GM21723 (cell line): ENCODE data around the gene ADPRH.
"Not testable (repeated sequence)": the region's sequence is repeated elsewhere in the genome, so short reads cannot be mapped to it uniquely, and the experiment has no call there.

Experiments used
- ATAC-seq: cut with Tn5 transposase; IDR thresholded peaks from one replicate; pipeline ENCODE4 v1.9.1; 2021; ENCODE audit warnings: mild to moderate bottlenecking, moderate library complexity; ENCODE audit not compliant: unreplicated experiment

ADPRH gene

GRCh38 chr3:119594929-119595328 lies 15.6 kb downstream of the ADPRH start:
- not testable (repeated sequence) for ATAC-seq

GRCh38 chr3:119595639-119596334 lies 16.5 kb downstream of the ADPRH start:
- no peak for ATAC-seq

GRCh38 chr3:119596398-119596797 lies 17.1 kb downstream of the ADPRH start:
- no peak for ATAC-seq

- ATAC-seq: no peak
Observed at GRCh38 chr3:119597548-119598288, 18.4 kb downstream of the ADPRH start, which contains the start of gene PLA1A. Gene PLA1A (plus strand): TSS chr3:119597885. CDS start chr3:119597914, 29 bp downstream.

- ATAC-seq: peak; percentile 46
Observed at GRCh38 chr3:119598410-119599098, 19.3 kb downstream of the ADPRH start.

- no peak for ATAC-seq
Observed at GRCh38 chr3:119599558-119600174, 20.4 kb downstream of the ADPRH start.

- ATAC-seq: peak; percentile 67
Observed at GRCh38 chr3:119600732-119601131, 21.4 kb downstream of the ADPRH start.

GRCh38 chr3:119601154-119601553 lies 21.9 kb downstream of the ADPRH start:
- peak; percentile 14 for ATAC-seq

- no peak for ATAC-seq
Observed at GRCh38 chr3:119602676-119603075, 23.4 kb downstream of the ADPRH start.

- no peak for ATAC-seq
Observed at GRCh38 chr3:119604878-119605277, 25.6 kb downstream of the ADPRH start.

- ATAC-seq: no peak
Observed at GRCh38 chr3:119608405-119609000, 29.2 kb downstream of the ADPRH start.

GRCh38 chr3:119609301-119609700 lies 30.0 kb downstream of the ADPRH start:
- ATAC-seq: no peak

- ATAC-seq: no peak
Observed at GRCh38 chr3:119611664-119612063, 32.4 kb downstream of the ADPRH start.

- no peak for ATAC-seq
Observed at GRCh38 chr3:119613201-119613600, 33.9 kb downstream of the ADPRH start.

- no peak for ATAC-seq
Observed at GRCh38 chr3:119613872-119614271, 34.6 kb downstream of the ADPRH start.

- no peak for ATAC-seq
Observed at GRCh38 chr3:119616056-119616455, 36.8 kb downstream of the ADPRH start.

GRCh38 chr3:119619094-119619493 lies 39.8 kb downstream of the ADPRH start:
- no peak for ATAC-seq

- ATAC-seq: no peak
Observed at GRCh38 chr3:119620899-119621298, 41.6 kb downstream of the ADPRH start.

GRCh38 chr3:119624002-119624720 lies 44.9 kb downstream of the ADPRH start:
- no peak for ATAC-seq

- ATAC-seq: no peak
Observed at GRCh38 chr3:119625451-119626153, 46.3 kb downstream of the ADPRH start.
